Measurements from ENCODE around the gene PLRG1. TPM values are rescaled to one million over a fixed set of nuclear protein-coding genes. Genes with fewer than 3 reads are reported as not detected.

Gene PLRG1
- total RNA-seq, 1 experiment from 2014 or later = 116 TPM

GRCh38 chr4:154485127-154485773 lies 65.0 kb downstream of the PLRG1 start:
- DNase-seq (ENCODE audit: extremely low read depth, low read depth) = no peak

Small RNAs within 50 kb of the gene (small RNA-seq; reads per million reads assigned to genes)
- gene RNU6-1285P = 0 reads per million in 2 experiments

Other genes with a start within 250 kb of the PLRG1 start
- 0.12 TPM in 1 of 2 replicates, not detected in the other for gene DCHS2, start 58.6 kb downstream of the PLRG1 start, total RNA-seq (2014; rRNA removed; shearing (Covaris generic))
- gene FGB, start 12.6 kb upstream of the PLRG1 start, total RNA-seq (2014; rRNA removed; shearing (Covaris generic)) = 0.61 and 1.1 TPM in 2 replicates
- not detected in 2 replicates for gene FGA, start 40.3 kb upstream of the PLRG1 start, total RNA-seq (2014; rRNA removed; shearing (Covaris generic))
- 5.6 and 5.8 TPM in 2 replicates for gene FGG, start 62.3 kb upstream of the PLRG1 start, total RNA-seq (2014; rRNA removed; shearing (Covaris generic))
- 0.38 and 0.79 TPM in 2 replicates for gene LRAT, start 193.6 kb upstream of the PLRG1 start, total RNA-seq (2014; rRNA removed; shearing (Covaris generic))
- gene RBM46, start 230.9 kb upstream of the PLRG1 start, total RNA-seq (2014; rRNA removed; shearing (Covaris generic)) = not detected in 2 replicates